GM13977 (cell line): Measurements from ENCODE around the gene GMDS.

ENCODE experiments used
- DNase-seq: peaks from one replicate; pipeline ENCODE4 v3.0.0; 2012; ENCODE audit warnings: low spot score
- in situ Hi-C: fragments of 300-500 bp; cut with MboI; formaldehyde crosslinking; loops from one replicate; pipeline ENCODE4 v1.12.0; 2022; ENCODE audit warnings: low sequenced_read_pairs, low pct_unique_long_range_greater_than_20kb, mixed read lengths, inconsistent platforms; ENCODE audit not compliant: unreplicated experiment
- TF ChIP-seq, protein P1 (sequence below): IDR thresholded peaks from 2 replicates; pipeline ENCODE4 v1.5.1; 2012; ENCODE audit warnings: mild to moderate bottlenecking, control low read depth; ENCODE audit not compliant: insufficient read depth; ENCODE audit errors: extremely low read depth, missing control alignments

The GMDS gene

DNA sequence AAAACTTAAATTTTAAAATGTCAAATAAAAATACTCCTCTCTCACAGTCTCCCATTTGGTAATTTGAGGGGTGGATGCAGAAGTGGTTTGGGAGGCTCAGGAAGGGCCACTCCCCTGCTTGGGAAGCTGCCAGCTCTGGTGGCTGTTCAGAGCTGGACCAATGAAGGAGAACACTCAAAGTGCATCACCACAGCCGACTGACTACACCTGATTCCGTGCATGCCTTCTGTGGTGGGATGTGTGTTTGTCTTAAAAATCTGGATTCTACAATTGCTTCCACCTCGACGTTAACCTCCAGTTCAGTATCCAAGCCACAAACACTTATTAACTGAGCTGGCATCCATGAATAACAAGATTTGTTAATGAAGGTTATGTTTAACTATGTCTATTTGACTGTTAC lies 498.4 kb downstream of the GMDS start:
- in situ Hi-C loops, result no loop called here
- no peak for DNase-seq
- TF ChIP-seq, protein P1, sequence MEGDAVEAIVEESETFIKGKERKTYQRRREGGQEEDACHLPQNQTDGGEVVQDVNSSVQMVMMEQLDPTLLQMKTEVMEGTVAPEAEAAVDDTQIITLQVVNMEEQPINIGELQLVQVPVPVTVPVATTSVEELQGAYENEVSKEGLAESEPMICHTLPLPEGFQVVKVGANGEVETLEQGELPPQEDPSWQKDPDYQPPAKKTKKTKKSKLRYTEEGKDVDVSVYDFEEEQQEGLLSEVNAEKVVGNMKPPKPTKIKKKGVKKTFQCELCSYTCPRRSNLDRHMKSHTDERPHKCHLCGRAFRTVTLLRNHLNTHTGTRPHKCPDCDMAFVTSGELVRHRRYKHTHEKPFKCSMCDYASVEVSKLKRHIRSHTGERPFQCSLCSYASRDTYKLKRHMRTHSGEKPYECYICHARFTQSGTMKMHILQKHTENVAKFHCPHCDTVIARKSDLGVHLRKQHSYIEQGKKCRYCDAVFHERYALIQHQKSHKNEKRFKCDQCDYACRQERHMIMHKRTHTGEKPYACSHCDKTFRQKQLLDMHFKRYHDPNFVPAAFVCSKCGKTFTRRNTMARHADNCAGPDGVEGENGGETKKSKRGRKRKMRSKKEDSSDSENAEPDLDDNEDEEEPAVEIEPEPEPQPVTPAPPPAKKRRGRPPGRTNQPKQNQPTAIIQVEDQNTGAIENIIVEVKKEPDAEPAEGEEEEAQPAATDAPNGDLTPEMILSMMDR, result no peak

DNA sequence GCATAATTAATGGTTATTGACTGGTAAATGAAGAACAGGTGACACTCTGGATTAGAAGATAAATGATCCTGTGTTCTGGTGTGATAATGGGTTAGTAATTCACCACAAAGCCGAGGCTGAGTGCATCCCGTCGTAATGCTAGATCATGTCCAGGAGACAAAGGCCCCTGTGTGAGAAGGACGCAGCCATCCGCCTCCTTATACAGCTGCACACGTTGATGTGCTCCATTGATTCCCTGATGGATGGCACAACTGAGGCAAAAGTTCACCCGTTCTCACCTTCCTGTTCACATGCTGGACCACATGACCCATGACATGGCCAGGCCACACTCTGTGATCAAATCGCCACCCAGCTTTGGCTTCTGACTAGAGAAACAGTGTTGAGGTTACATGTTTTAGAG lies 499.6 kb downstream of the GMDS start:
- no peak for DNase-seq
- TF ChIP-seq, protein P1, result no peak
- in situ Hi-C loops, result no loop called here

DNA sequence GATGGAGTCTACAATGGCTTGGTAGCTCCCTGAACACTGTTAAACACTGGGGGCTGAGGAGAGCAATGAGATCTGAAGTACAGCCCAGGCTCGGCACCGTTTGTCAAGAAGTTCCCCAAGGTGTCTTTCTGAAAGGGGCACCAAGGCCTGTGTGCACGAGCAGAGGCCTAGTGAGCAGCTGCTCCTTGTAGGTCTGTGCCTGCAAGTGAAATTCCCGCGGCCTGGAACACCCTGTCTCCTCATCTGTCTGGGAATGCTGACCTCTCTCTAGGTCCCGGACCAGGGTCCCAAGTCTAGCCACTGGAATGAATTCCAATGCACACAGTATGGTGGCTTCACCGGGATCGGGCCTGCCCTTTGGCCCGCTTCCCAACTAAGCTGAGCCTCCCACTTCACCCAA lies 500.9 kb downstream of the GMDS start:
- DNase-seq, result no peak
- TF ChIP-seq, protein P1, result no peak
- in situ Hi-C loops, result no loop called here

DNA sequence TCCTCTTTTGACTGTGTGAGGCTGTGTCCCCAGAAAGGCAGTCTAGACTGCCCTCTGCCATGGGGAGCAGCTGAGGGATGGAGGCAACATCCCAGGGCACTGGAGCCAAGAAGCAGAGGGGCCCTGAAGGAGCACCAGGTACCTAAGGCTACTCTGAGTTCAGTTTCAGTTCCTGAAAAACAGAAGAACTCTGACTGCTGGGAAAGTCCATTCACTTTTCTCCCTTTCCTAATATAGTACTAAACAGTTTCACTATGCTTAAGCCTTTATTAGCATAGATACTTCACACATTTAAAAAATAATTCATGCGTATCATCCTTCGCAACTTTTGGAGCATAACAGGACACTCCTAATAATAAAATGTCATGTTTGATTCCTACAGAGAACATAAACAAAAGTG lies 505.7 kb downstream of the GMDS start:
- DNase-seq, result peak; percentile 80
- TF ChIP-seq, protein P1, result no peak
- in situ Hi-C loops, result no loop called here

- TF ChIP-seq, protein P1, result no peak
- DNase-seq, result no peak
- in situ Hi-C loops, result no loop called here
Measured at GRCh38 chr6:1739220-1739619, 506.2 kb downstream of the GMDS start.

GRCh38 chr6:1738558-1739081 lies 506.8 kb downstream of the GMDS start:
- in situ Hi-C loops, result no loop called here
- TF ChIP-seq, protein P1, result no peak
- no peak for DNase-seq
